Panc1 (cell line): ENCODE results near the gene CDKN2B-AS1. TPM values are rescaled to one million over a fixed set of nuclear protein-coding genes. Genes with fewer than 3 reads are reported as not detected.

Experiments
- ATAC-seq: fragments of 200-7000 bp; cut with Tn5 transposase; 2 replicates; pipeline ENCODE4 v1.9.1; 2020; ENCODE audit warnings: mild to moderate bottlenecking, moderate library complexity
- BruUV-seq: library from RNA; stranded (reverse); fragments of 400-500 nt; replicated peaks from 2 replicates; lab custom pipeline; 2021; lab: Mats Ljungman, UMichigan
- CTCF ChIA-PET: fragments of 300-600 bp; sonication (Branson Sonifier 250); formaldehyde crosslinking; loops from one replicate; lab custom pipeline; 2022; ENCODE audit warnings: antibody characterized with exemption; lab: Charles Lee
- POLR2A ChIA-PET: fragments of 300-600 bp; sonication (Branson Sonifier 250); formaldehyde crosslinking; loops from one replicate; lab custom pipeline; 2022; ENCODE audit warnings: antibody characterized with exemption; lab: Charles Lee
- DNase-seq: peaks from one replicate; pipeline ENCODE4 v3.0.0-alpha.2; 2010; ENCODE audit warnings: low read depth, low spot score
- H3K27ac ChIP-seq: 2 replicates; pipeline ENCODE4 v1.5.1; 2011; ENCODE audit warnings: mild to moderate bottlenecking, low read length, inconsistent platforms
- H3K27me3 ChIP-seq: fragments of 200-500 bp; sonication (Bioruptor generic); 2 replicates; pipeline ENCODE4 v1.6.0; 2014; ENCODE audit warnings: low read length, inconsistent platforms; ENCODE audit not compliant: control insufficient read depth, insufficient read depth
- H3K36me3 ChIP-seq: fragments of 200-500 bp; sonication (Bioruptor generic); 2 replicates; pipeline ENCODE4 v1.5.1; 2014; ENCODE audit warnings: inconsistent platforms, mild to moderate bottlenecking, low read length, moderate library complexity; ENCODE audit not compliant: control insufficient read depth, insufficient read depth
- H3K4me1 ChIP-seq: 2 replicates; pipeline ENCODE4 v1.5.1; 2011; ENCODE audit warnings: inconsistent platforms, mild to moderate bottlenecking, low read length, moderate library complexity; ENCODE audit not compliant: control insufficient read depth, insufficient read depth
- H3K4me3 ChIP-seq, 2 experiments: 2 replicates each; pipeline ENCODE4 v1.5.1; 2011 to 2012; ENCODE audit warnings: low read depth in 2 of 2, low read length in 2 of 2, mild to moderate bottlenecking in 2 of 2, inconsistent platforms in 1 of 2, moderate library complexity in 1 of 2
- H3K9me3 ChIP-seq: fragments of 200-500 bp; sonication (Bioruptor generic); 2 replicates; pipeline ENCODE4 v1.5.1; 2014; ENCODE audit warnings: low read depth, mild to moderate bottlenecking, inconsistent platforms, low read length, moderate library complexity; ENCODE audit not compliant: control insufficient read depth, insufficient read depth
- POLR2AphosphoS5 ChIP-seq: IDR thresholded peaks from 2 replicates; pipeline ENCODE4 v1.6.1; 2012; ENCODE audit warnings: mild to moderate bottlenecking, low read depth, low read length, moderate library complexity
- SIN3A ChIP-seq: IDR thresholded peaks from 2 replicates; pipeline ENCODE4 v1.6.1; 2012; ENCODE audit warnings: low read depth, mild to moderate bottlenecking, low read length, moderate library complexity, borderline replicate concordance; ENCODE audit not compliant: insufficient read depth
- TCF7L2 ChIP-seq: IDR thresholded peaks from 2 replicates; pipeline ENCODE4 v1.6.1; 2011; ENCODE audit warnings: mild to moderate bottlenecking, low read depth, low read length, inconsistent platforms
- in situ Hi-C: cut with HindIII; loops from 2 replicates; pipeline ENCODE4 v1.10.0; 2016; ENCODE audit warnings: low sequenced_read_pairs, low pct_unique_long_range_greater_than_20kb
- intact Hi-C: fragments of 100-400 bp; cut with micrococcal nuclease; formaldehyde crosslinking; loops from one replicate; pipeline ENCODE4 v1.10.0; 2022; ENCODE audit not compliant: unreplicated experiment
- total RNA-seq: library from RNA; stranded (reverse); gene quantifications from one replicate; pipeline ENCODE4 v1.2.1, GENCODE V29; 2021; ENCODE audit not compliant: unreplicated experiment
- TF ChIP-seq, protein P1 (sequence below): fragments of 450-650 bp; IDR thresholded peaks from 2 replicates; pipeline ENCODE4 v1.5.1; 2017; ENCODE audit warnings: mild to moderate bottlenecking
- TF ChIP-seq, protein P2 (sequence below), 2 experiments: IDR thresholded peaks; 2 replicates each; pipeline ENCODE4 v1.6.1; 2011 to 2012; ENCODE audit warnings: low read depth in 2 of 2, control low read depth in 1 of 2, low read length in 1 of 2, mild to moderate bottlenecking in 1 of 2, moderate library complexity in 1 of 2; ENCODE audit not compliant: insufficient read depth in 1 of 2

The CDKN2B-AS1 gene
- total RNA-seq, 1 experiment from 2014 or later: not detected

DNA sequence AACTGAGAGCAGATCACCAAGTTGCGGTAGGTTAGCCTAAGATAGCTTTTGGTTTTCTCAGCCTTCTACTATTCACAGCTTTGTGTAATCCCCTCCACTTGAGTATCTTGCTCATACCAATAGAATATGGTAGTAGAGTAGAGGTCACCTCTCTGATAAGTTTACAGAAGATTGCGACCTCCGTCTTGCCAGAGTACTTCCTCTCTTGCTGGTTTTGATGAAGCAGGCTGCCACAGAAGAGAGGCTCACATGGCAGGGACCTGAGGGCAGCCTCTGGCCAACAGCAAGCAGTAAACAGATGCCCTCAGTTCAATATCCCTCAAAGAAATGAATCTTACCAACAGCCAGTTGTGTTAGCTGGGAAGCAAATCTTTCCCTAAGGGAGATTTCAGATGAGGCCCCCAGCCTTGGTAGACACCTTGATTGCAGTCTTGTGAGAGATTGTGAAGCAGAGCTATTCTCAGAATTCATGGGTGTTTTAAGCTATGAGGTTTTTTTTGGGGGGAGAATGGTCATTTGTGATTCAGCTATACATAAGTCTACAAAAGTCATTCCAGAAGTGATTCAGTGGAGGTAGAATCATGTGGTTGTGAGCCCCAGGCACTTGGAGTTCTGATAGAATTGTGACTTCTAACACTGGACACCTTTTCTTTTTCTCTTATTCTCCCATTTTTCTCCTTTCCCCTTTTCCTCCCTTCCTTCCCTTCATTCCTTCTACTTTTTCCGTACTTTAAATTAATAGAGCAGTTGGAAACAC is 37.2 kb downstream of the CDKN2B-AS1 start:
- Histone ChIP-seq H3K27ac (no peak overlapping the region), H3K4me3 (no peak overlapping the region), H3K4me1 (no peaks in the 10 kb centered on the region), H3K9me3 (no peaks in the 10 kb centered on the region), H3K36me3 (no peaks in the 10 kb centered on the region), H3K27me3 (no peaks in the 10 kb centered on the region)
- intact Hi-C loops (no loop called here), in situ Hi-C loops (no loop called here)
- ChIA-PET POLR2A (no interaction called here), CTCF (no interaction called here)
- TF ChIP-seq, protein P1, sequence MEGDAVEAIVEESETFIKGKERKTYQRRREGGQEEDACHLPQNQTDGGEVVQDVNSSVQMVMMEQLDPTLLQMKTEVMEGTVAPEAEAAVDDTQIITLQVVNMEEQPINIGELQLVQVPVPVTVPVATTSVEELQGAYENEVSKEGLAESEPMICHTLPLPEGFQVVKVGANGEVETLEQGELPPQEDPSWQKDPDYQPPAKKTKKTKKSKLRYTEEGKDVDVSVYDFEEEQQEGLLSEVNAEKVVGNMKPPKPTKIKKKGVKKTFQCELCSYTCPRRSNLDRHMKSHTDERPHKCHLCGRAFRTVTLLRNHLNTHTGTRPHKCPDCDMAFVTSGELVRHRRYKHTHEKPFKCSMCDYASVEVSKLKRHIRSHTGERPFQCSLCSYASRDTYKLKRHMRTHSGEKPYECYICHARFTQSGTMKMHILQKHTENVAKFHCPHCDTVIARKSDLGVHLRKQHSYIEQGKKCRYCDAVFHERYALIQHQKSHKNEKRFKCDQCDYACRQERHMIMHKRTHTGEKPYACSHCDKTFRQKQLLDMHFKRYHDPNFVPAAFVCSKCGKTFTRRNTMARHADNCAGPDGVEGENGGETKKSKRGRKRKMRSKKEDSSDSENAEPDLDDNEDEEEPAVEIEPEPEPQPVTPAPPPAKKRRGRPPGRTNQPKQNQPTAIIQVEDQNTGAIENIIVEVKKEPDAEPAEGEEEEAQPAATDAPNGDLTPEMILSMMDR: no peak
- TF ChIP-seq SIN3A (no peak), POLR2AphosphoS5 (no peak), TCF7L2 (no peak)
- TF ChIP-seq, protein P2, sequence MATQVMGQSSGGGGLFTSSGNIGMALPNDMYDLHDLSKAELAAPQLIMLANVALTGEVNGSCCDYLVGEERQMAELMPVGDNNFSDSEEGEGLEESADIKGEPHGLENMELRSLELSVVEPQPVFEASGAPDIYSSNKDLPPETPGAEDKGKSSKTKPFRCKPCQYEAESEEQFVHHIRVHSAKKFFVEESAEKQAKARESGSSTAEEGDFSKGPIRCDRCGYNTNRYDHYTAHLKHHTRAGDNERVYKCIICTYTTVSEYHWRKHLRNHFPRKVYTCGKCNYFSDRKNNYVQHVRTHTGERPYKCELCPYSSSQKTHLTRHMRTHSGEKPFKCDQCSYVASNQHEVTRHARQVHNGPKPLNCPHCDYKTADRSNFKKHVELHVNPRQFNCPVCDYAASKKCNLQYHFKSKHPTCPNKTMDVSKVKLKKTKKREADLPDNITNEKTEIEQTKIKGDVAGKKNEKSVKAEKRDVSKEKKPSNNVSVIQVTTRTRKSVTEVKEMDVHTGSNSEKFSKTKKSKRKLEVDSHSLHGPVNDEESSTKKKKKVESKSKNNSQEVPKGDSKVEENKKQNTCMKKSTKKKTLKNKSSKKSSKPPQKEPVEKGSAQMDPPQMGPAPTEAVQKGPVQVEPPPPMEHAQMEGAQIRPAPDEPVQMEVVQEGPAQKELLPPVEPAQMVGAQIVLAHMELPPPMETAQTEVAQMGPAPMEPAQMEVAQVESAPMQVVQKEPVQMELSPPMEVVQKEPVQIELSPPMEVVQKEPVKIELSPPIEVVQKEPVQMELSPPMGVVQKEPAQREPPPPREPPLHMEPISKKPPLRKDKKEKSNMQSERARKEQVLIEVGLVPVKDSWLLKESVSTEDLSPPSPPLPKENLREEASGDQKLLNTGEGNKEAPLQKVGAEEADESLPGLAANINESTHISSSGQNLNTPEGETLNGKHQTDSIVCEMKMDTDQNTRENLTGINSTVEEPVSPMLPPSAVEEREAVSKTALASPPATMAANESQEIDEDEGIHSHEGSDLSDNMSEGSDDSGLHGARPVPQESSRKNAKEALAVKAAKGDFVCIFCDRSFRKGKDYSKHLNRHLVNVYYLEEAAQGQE (IDR thresholded peaks at IDR 0.05; ENCODE audit: insufficient read depth in 1 of 2, low read depth in 2 of 2, low read length in 1 of 2): no peak
- DNase-seq (no peak), ATAC-seq (no peak)
- BruUV-seq: no TSS peak

DNA sequence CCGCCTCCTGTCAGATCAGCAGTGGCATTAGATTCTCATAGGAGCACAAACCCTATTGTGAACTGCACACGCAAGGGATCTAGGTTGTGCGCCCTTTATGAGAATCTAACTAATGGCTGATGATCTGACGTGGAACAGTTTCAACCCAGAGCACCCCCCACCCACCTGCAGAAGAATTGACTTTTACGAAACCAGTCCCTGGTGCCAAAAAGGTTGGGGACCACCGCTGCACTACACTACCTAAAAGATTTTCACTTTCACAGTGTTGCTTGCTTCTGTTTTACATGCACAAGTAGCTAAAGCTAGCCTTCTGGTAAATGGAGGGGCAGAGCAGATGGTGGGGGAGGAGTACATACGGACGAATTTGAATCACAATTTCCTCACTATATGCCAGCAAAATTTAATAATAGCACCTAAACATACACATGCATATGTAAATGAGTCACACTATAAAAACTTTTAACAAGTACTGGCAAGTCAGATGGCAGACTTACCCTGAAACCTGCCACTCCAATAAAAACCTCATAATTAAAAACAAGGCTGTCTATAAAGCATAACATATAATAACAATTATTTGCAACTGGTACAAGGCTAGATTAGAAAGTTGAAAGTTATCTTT is 38.5 kb downstream of the CDKN2B-AS1 start:
- TF ChIP-seq, protein P1: no peak
- TF ChIP-seq TCF7L2: no peak
- no peak for TF ChIP-seq POLR2AphosphoS5
- no peak for TF ChIP-seq SIN3A
- TF ChIP-seq, protein P2 (IDR thresholded peaks at IDR 0.05; ENCODE audit: insufficient read depth in 1 of 2, low read depth in 2 of 2, low read length in 1 of 2): no peak
- Histone ChIP-seq H3K4me1 (no peaks in the 10 kb centered on the region), H3K9me3 (no peaks in the 10 kb centered on the region), H3K36me3 (no peaks in the 10 kb centered on the region), H3K27ac (no peak overlapping the region), H3K4me3 (no peak overlapping the region), H3K27me3 (no peaks in the 10 kb centered on the region)
- no TSS peak for BruUV-seq
- ATAC-seq (no peak), DNase-seq (no peak)
- ChIA-PET CTCF (no interaction called here), POLR2A (no interaction called here)
- in situ Hi-C loops: no loop called here
- intact Hi-C loops: no loop called here
